NB4 (cell line): ENCODE results near the gene SH3PXD2A.

Experiments
- CTCF ChIP-seq: IDR thresholded peaks from one replicate; pipeline ENCODE4 v1.5.1; 2012; ENCODE audit warnings: low read depth, low read length
- POLR2A ChIP-seq: IDR thresholded peaks from 2 replicates; pipeline ENCODE4 v1.6.1; 2011; ENCODE audit warnings: mild to moderate bottlenecking; ENCODE audit not compliant: insufficient read length; ENCODE audit errors: extremely low read depth

- no peak for TF ChIP-seq POLR2A
- TF ChIP-seq CTCF, result no peak
These were observed 181.8 kb downstream of the SH3PXD2A start for GRCh38 chr10:103673606-103674005.
